Peyer's patch (tissue), 4 donors: ENCODE results near the gene FRMD8. TPM values are rescaled to one million over a fixed set of nuclear protein-coding genes. Genes with fewer than 3 reads are reported as not detected.

Experiments used
- DNase-seq, 3 donors: peaks; one replicate each; pipeline ENCODE4 v3.0.0-alpha.2; 2017 to 2019
- H3K27ac ChIP-seq, 4 donors: fragments of 200-600 bp; sonication (generic); one replicate each; pipeline ENCODE4 v1.5.1; 2016 to 2019
- H3K27me3 ChIP-seq, 2 donors: fragments of 200-600 bp; sonication (generic); one replicate each; pipeline ENCODE4 v1.5.1; 2019
- H3K36me3 ChIP-seq, 3 donors: fragments of 200-600 bp; sonication (generic); one replicate each; pipeline ENCODE4 v1.5.1; 2016 to 2019
- H3K4me1 ChIP-seq, 4 donors: fragments of 200-600 bp; sonication (generic); one replicate each; pipeline ENCODE4 v1.5.1; 2016 to 2019
- H3K4me3 ChIP-seq, 4 donors: fragments of 200-600 bp; sonication (generic); 1 replicate in 3 of 4; 2 replicates in 1 of 4; pipeline ENCODE4 v1.5.1; 2016 to 2019; ENCODE audit warnings: mild to moderate bottlenecking in 1 of 4
- H3K9me3 ChIP-seq, 4 donors: fragments of 200-600 bp; sonication (generic); one replicate each; pipeline ENCODE4 v1.5.1; 2016 to 2019; ENCODE audit warnings: mild to moderate bottlenecking in 1 of 4
- POLR2A ChIP-seq, 2 donors: fragments of 450-650 bp; IDR thresholded peaks; one replicate each; pipeline ENCODE4 v1.5.1; 2017; ENCODE audit warnings: antibody characterized with exemption in 2 of 2, mild to moderate bottlenecking in 2 of 2, moderate library complexity in 2 of 2
- total RNA-seq, 4 donors: library from RNA; depleted of rRNA; stranded (reverse); fragments of >200 nt; gene quantifications; one replicate each; pipeline ENCODE4 v1.1.0, GENCODE V29; 2016
- TF ChIP-seq, protein P1 (sequence below), 6 experiments: fragments of 450-650 bp in 4 of 6; fragments of 200-600 bp in 2 of 6; sonication (generic) in 1 of 6; IDR thresholded peaks; one replicate each; pipeline ENCODE4 v1.5.1; 2017 to 2019; ENCODE audit warnings: antibody characterized with exemption in 6 of 6, mild to moderate bottlenecking in 3 of 6, moderate library complexity in 1 of 6

The FRMD8 gene
- total RNA-seq, 4 donors from 2014 or later = 51.2 to 115 (median 102) TPM

DNA sequence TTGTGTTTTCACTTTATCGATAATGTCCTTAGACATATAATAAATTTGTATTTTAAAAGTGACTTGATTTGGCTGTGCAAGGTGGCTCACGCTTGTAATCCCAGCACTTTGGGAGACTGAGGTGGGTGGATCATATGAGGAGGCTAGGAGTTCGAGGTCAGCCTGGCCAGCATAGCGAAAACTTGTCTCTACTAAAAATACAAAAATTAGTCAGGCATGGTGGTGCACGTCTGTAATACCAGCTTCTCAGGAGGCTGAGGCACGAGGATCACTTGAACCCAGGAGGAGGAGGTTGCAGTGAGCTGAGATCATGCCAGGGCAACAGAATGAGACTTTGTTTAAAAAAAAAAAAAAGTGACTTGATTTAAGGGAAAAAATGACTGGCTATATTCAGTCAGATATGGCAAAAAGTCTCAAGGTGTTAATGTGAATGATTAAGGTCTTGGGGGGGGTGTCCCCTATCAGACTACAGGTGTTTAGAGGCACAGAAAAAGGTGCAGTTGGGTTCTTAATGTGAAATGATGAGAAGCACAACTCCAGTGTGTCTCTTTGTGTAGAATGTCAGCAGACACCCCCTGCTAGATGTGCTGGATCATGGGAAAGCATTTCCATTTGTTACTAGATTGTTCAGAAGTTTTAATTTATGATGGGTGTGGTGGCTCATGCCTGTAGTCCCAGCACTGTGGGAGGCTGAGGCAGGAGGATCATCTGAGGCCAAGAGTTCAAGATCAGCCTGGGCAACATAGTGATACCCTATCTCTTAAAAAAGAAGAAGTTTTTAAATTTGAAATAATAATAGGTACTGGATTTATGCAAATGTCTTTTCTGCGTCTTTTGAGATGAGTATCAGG lies 53.1 kb downstream of the FRMD8 start:
- Histone ChIP-seq H3K36me3 (peaks cover 0 to 68% (median 0%) of the 10 kb centered on the region in 3 donors), H3K27me3 (no peaks in the 10 kb centered on the region), H3K4me3 (no peak overlapping the region), H3K27ac (peak overlapping the region in 3 of 4 donors; percentile 8 to 64 (median 14)), H3K4me1 (peaks cover 0 to 28% (median 16%) of the 10 kb centered on the region in 4 donors), H3K9me3 (no peaks in the 10 kb centered on the region)
- DNase-seq = peak in 1 of 3 donors; percentile 15
- TF ChIP-seq, protein P1, sequence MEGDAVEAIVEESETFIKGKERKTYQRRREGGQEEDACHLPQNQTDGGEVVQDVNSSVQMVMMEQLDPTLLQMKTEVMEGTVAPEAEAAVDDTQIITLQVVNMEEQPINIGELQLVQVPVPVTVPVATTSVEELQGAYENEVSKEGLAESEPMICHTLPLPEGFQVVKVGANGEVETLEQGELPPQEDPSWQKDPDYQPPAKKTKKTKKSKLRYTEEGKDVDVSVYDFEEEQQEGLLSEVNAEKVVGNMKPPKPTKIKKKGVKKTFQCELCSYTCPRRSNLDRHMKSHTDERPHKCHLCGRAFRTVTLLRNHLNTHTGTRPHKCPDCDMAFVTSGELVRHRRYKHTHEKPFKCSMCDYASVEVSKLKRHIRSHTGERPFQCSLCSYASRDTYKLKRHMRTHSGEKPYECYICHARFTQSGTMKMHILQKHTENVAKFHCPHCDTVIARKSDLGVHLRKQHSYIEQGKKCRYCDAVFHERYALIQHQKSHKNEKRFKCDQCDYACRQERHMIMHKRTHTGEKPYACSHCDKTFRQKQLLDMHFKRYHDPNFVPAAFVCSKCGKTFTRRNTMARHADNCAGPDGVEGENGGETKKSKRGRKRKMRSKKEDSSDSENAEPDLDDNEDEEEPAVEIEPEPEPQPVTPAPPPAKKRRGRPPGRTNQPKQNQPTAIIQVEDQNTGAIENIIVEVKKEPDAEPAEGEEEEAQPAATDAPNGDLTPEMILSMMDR (IDR thresholded peaks at IDR 0.05) = no peak
- no peak for TF ChIP-seq POLR2A (IDR thresholded peaks at IDR 0.05)

DNA sequence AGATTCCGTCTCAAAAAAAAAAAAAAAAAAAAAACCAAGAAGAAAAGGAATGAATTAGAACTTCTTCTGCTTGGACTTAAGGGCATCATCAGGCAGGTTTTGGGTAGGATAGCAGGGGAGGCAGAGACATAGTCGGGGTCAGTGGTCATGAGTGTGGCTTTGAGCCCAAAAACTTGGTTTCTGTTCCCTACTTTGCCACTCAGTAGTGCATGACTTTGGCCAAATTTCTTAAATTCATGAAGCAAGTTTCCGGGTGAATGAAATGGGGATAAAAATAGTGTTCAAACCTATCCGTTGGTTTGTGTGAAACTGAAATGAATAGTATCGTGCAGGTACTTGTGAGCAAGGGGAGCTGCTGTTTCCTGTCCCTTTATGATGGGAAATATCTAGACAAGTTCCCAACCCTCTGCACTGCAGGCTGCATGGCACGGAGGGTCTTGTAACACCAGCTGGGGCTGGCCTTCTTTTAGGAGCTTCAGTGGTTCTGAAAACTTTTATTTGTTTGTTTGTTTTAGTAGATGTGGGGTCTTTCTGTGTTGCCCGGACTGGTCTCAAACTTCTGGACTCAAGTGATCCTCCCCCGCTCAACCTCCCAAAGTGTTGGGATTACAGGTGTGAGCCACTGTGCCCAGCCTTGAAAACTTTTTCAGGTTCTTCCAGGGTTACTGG lies 54.5 kb downstream of the FRMD8 start:
- peaks cover 0 to 63% (median 0%) of the 10 kb centered on the region in 3 donors for H3K36me3 ChIP-seq

DNA sequence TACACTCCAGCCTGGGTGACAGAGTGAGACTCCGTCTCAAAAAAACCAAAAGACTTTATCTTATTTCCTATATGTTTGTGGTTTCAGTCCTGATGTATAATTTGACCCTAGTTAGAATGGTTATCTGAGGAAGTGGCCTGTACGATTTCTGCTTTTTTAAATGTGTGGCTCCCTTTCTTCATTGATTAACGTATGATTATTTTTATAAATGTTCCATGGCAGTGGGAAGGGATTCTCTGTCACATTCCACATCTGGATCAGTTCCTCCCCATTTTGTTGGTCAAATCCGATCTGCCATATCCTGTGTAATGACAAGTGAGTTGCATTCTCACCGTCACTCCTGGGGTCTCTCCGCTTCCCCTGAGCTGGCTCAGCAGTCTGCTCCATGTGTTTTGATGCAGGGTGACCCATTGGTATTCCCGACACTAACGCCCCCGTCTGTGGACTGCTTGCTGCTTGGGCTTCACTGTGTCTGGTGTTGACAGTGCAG lies 56.5 kb downstream of the FRMD8 start:
- Histone ChIP-seq H3K36me3 (peaks cover 0 to 46% (median 0%) of the 10 kb centered on the region in 3 donors), H3K4me3 (no peak overlapping the region), H3K4me1 (peaks cover 0 to 25% (median 10%) of the 10 kb centered on the region in 4 donors), H3K27me3 (no peaks in the 10 kb centered on the region), H3K9me3 (no peaks in the 10 kb centered on the region), H3K27ac (peak overlapping the region in 3 of 4 donors; percentile 55 to 64 (median 59))
- no peak for TF ChIP-seq POLR2A (IDR thresholded peaks at IDR 0.05)
- TF ChIP-seq, protein P1 (IDR thresholded peaks at IDR 0.05) = no peak
- peak in 1 of 3 donors; percentile 15 for DNase-seq

More for the DNA sequence above, 54.5 kb downstream of the FRMD8 start:
- H3K27ac ChIP-seq = peak overlapping the region in 3 of 4 donors; percentile 4 to 64 (median 35)
- no peaks in the 10 kb centered on the region for H3K27me3 ChIP-seq
- H3K4me1 ChIP-seq = peaks cover 0 to 25% (median 14%) of the 10 kb centered on the region in 4 donors
- peak; percentile 18 to 24 for TF ChIP-seq POLR2A (IDR thresholded peaks at IDR 0.05)
- TF ChIP-seq, protein P1 (IDR thresholded peaks at IDR 0.05) = no peak
- H3K9me3 ChIP-seq = no peaks in the 10 kb centered on the region
- peak in 1 of 3 donors; percentile 52 for DNase-seq
- H3K4me3 ChIP-seq = no peak overlapping the region

DNA sequence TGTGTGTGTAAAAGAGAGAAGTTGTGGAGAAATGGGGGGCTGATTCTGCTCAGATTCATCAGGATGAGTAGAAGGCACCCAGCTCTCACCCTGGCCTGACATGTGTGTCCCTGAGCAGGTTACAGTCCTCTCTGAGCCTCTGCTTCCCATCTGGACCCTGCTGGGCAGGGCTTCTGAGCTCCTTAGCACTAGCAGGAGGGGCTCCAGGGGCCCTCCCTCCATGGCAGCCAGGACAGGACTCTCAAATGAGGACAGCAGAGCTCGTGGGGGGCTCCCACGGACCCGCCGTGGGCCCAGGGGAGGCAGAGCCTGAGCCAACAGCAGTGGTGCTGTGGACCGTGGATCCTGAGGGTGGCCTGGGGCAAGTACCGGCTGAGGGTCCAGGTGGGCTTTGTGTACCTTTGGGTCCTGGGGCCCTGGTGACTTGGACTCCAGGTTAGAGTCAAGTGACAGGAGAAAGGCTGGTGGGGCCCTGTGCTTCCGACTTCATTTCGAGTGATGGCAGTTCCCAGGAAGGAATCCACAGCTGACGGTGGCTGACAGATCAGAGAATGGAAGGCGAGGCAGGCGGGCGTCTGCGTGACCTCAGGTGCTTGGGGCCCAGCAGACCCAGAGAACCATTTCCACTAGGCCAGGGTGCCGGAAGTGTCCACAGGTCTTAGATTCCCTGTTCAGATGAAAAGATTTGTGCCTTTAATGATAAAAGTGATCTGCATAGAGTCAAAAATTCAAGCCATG lies 58.0 kb downstream of the FRMD8 start:
- H3K36me3 ChIP-seq = peaks cover 0 to 37% (median 0%) of the 10 kb centered on the region in 3 donors
- no peaks in the 10 kb centered on the region for H3K27me3 ChIP-seq
- peak in 2 of 3 donors; percentile 17 to 51 for DNase-seq
- H3K4me3 ChIP-seq = no peak overlapping the region
- H3K4me1 ChIP-seq = peaks cover 0 to 25% (median 10%) of the 10 kb centered on the region in 4 donors
- TF ChIP-seq, protein P1 (IDR thresholded peaks at IDR 0.05) = no peak
- no peak for TF ChIP-seq POLR2A (IDR thresholded peaks at IDR 0.05)
- peak overlapping the region in 3 of 4 donors; percentile 55 to 64 (median 59) for H3K27ac ChIP-seq
- no peaks in the 10 kb centered on the region for H3K9me3 ChIP-seq

DNA sequence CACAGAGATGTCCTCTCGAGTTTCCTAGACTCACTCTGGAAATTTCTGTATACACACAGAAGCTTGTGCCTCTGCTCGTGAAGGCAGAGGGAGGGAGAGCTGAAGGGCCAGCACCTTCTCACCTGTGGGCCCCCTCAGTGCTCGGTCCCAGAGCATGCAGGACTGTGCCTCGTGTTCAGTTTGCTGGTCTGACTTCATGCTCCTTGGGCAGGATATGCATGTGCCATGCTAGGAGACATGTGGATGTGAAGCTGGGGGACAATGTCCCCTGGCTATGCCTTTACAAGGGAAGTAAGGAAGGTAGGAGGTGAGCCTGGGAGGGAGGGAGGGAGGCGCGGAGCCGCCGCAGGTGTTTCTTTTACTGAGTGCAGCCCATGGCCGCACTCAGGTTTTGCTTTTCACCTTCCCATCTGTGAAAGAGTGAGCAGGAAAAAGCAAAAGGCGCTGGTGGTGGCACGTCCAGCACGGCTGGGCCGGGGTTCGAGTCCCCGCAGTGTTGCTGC lies 58.7 kb downstream of the FRMD8 start:
- peaks cover 0 to 20% (median 10%) of the 10 kb centered on the region in 4 donors for H3K4me1 ChIP-seq
- TF ChIP-seq POLR2A (IDR thresholded peaks at IDR 0.05) = peak in 1 of 2 donors; percentile 6
- TF ChIP-seq, protein P1 (IDR thresholded peaks at IDR 0.05) = no peak
- no peaks in the 10 kb centered on the region for H3K27me3 ChIP-seq
- no peaks in the 10 kb centered on the region for H3K9me3 ChIP-seq
- H3K27ac ChIP-seq = peak overlapping the region in 3 of 4 donors; percentile 5 to 59 (median 55)
- peak in 1 of 3 donors; percentile 16 for DNase-seq
- no peak overlapping the region for H3K4me3 ChIP-seq
- peaks cover 0 to 37% (median 0%) of the 10 kb centered on the region in 3 donors for H3K36me3 ChIP-seq
